ENCODE results near the gene TPST2. TPM values are rescaled to one million over a fixed set of nuclear protein-coding genes. Genes with fewer than 3 reads are reported as not detected.

The TPST2 gene
- total and polyA plus RNA-seq, 10 of the 15 experiments (the other 5 are each of a cell fraction or from before 2014, with no cell fraction given), result 6.3 to 33.7 (median 28.4) TPM

GRCh38 chr22:26579331-26579886 lies 10.5 kb downstream of the TPST2 start:
- H3K4me2 ChIP-seq (ENCODE audit: control insufficient read depth, insufficient read depth), result peak overlapping the region; percentile 91
- H3K79me2 ChIP-seq (ENCODE audit: control insufficient read depth, insufficient read depth, low read length), result peaks cover 14% of the 10 kb centered on the region
- peak overlapping the region; percentile 62 for H3K9ac ChIP-seq (ENCODE audit: control insufficient read depth, insufficient read depth, low read length)
- TF ChIP-seq STAT3 (IDR thresholded peaks at IDR 0.05; ENCODE audit: low read depth, low read length) (no peak), RCOR1 (conservative IDR thresholded peaks at IDR 0.05; ENCODE audit: low read depth, low read length) (no peak), ZNF384 (IDR thresholded peaks at IDR 0.05; ENCODE audit: borderline replicate concordance, low read depth, low read length) (no peak), BRCA1 (IDR thresholded peaks at IDR 0.05; ENCODE audit: low read depth, low read length) (no peak), NRF1 (conservative IDR thresholded peaks at IDR 0.05; ENCODE audit: low read depth, low read length) (no peak), PBX3 (IDR thresholded peaks at IDR 0.05; ENCODE audit: insufficient replicate concordance, low read depth, low read length) (no peak), CTCF (IDR thresholded peaks at IDR 0.05 in 2 of 3, conservative IDR thresholded peaks at IDR 0.05 in 1 of 3; ENCODE audit: control insufficient read depth in 2 of 3, extremely low read depth in 1 of 3, insufficient read depth in 1 of 3, low read depth in 3 of 3, low read length in 3 of 3) (no peak), PML (IDR thresholded peaks at IDR 0.05; ENCODE audit: low read length) (no peak), ATF7 (IDR thresholded peaks at IDR 0.05; ENCODE audit: low read depth) (no peak), HCFC1 (IDR thresholded peaks at IDR 0.05; ENCODE audit: low read length) (no peak), POLR2A (IDR thresholded peaks at IDR 0.05; ENCODE audit: low read depth, low read length) (peak; percentile 41; the same call in 1 of the 2 replicates), RAD21 (IDR thresholded peaks at IDR 0.05; ENCODE audit: insufficient read depth, low read depth, low read length) (no peak), HSF1 (IDR thresholded peaks at IDR 0.05; ENCODE audit: low read depth, low read length) (no peak), BCLAF1 (IDR thresholded peaks at IDR 0.05) (no peak)

More at GRCh38 chr22:26579331-26579886, 10.5 kb downstream of the TPST2 start:
- H3K9me3 ChIP-seq (replicated peaks; ENCODE audit: control insufficient read depth, insufficient read depth, low read length), result no peaks in the 10 kb centered on the region
- no peaks in the 10 kb centered on the region for H3K27me3 ChIP-seq (replicated peaks in 1 of 2; ENCODE audit: control insufficient read depth in 2 of 2, insufficient read depth in 2 of 2, low read length in 1 of 2)
- peak overlapping the region; percentile 51 for H2AFZ ChIP-seq (ENCODE audit: control insufficient read depth, low read depth, low read length)
- ATAC-seq, result peak; percentile 99
- CTCF ChIA-PET, result interaction anchor here (1.4 kb wide), 1 partner anchor 9 kb away, joined by 3 read pairs; no protein-coding TSS in a partner anchor
- no peak for FAIRE-seq
- BruUV-seq (replicated peaks), result no TSS peak
- SMC1A ChIA-PET (ENCODE audit: uncharacterized antibody, unreplicated experiment), result interaction anchor here (0.9 to 1.1 kb wide), 2 partner anchors 13 to 17 kb away, joined by 3 to 6 read pairs; no protein-coding TSS in a partner anchor
- RAD21 ChIA-PET (ENCODE audit: unreplicated experiment), result interaction anchor here (0.6 to 1.5 kb wide), 4 partner anchors 14 to 95 kb away, joined by 3 read pairs; no protein-coding TSS in a partner anchor
- 0 out of 2 replicates have a peak, but pooled peaks cover 3% of the 10 kb centered on the region for H4K20me1 ChIP-seq (ENCODE audit: control insufficient read depth, insufficient read depth)
- POLR2A ChIA-PET, result interaction anchor here (1.0 to 1.2 kb wide), 2 partner anchors 10 to 84 kb away, joined by 3 to 5 read pairs; partner anchors contain the start of gene TPST2
- intact Hi-C loops (cut with micrococcal nuclease; ENCODE audit: unreplicated experiment), result no loop called here
- peak; percentile 30 for DNase-seq (ENCODE audit: low read depth, low spot score)
- 0% methylated on average over 10 of the region's 10 CpGs for WGBS (ENCODE audit: insufficient coverage, insufficient replicate concordance, low lambda C conversion rate, missing lambda C conversion rate)
- in situ Hi-C loops (cut with MboI), result no loop called here
- peak overlapping the region; percentile 73 for H3K27ac ChIP-seq (ENCODE audit: control insufficient read depth, insufficient read depth)
- peaks cover 10% of the 10 kb centered on the region for H3K4me1 ChIP-seq (ENCODE audit: control insufficient read depth, insufficient read depth, low read length)
- H3K36me3 ChIP-seq (ENCODE audit: control insufficient read depth in 2 of 2, insufficient read depth in 2 of 2, low read length in 1 of 2), result peaks cover 2 to 7% of the 10 kb centered on the region in 2 experiments
- H3K4me3 ChIP-seq, result peak overlapping the region; percentile 63
